Stimulated activated CD4-positive, alpha-beta T cell treated with anti-CD3 and anti-CD28 coated beads, Interleukin-12 subunit alpha, Interleukin-12 subunit beta, amount 100 ng/mL, for 48 hours (primary cell): ENCODE data around the gene CALML5.
"Not testable (repeated sequence)": the region's sequence is repeated elsewhere in the genome, so short reads cannot be mapped to it uniquely, and the experiment has no call there.

Experiments used
- DNase-seq, 3 donors: peaks; one replicate each; pipeline ENCODE4 v3.0.0-alpha.2; 2020; ENCODE audit warnings: low read depth in 2 of 3, low spot score in 1 of 3

CALML5 gene

GRCh38 chr10:5485948-5486852, 13.2 kb downstream of the CALML5 start:
- DNase-seq: no peak

GRCh38 chr10:5485290-5485689, 14.1 kb downstream of the CALML5 start:
- no peak for DNase-seq

GRCh38 chr10:5484205-5484604, 15.2 kb downstream of the CALML5 start:
- no peak for DNase-seq

GRCh38 chr10:5482016-5482415, 17.4 kb downstream of the CALML5 start:
- DNase-seq: no peak

GRCh38 chr10:5481121-5481520, 18.2 kb downstream of the CALML5 start:
- DNase-seq: no peak

GRCh38 chr10:5480162-5480941, 19.0 kb downstream of the CALML5 start:
- DNase-seq: no peak

- DNase-seq: no peak
Measured at GRCh38 chr10:5479481-5480161, 19.7 kb downstream of the CALML5 start.

GRCh38 chr10:5478694-5479305, 20.6 kb downstream of the CALML5 start:
- no peak for DNase-seq

GRCh38 chr10:5477948-5478693, 21.2 kb downstream of the CALML5 start:
- no peak for DNase-seq

GRCh38 chr10:5476918-5477525, 22.3 kb downstream of the CALML5 start:
- no peak for DNase-seq

- not testable (repeated sequence) for DNase-seq
Measured at GRCh38 chr10:5475974-5476807, 23.2 kb downstream of the CALML5 start.

- DNase-seq: not testable (repeated sequence)
Measured at GRCh38 chr10:5475088-5475487, 24.3 kb downstream of the CALML5 start.

GRCh38 chr10:5474642-5475041, 24.7 kb downstream of the CALML5 start:
- not testable (repeated sequence) for DNase-seq

GRCh38 chr10:5470062-5470751, 29.2 kb downstream of the CALML5 start:
- DNase-seq: no peak

GRCh38 chr10:5469353-5470061, 29.9 kb downstream of the CALML5 start:
- no peak for DNase-seq

GRCh38 chr10:5468262-5469106, 30.9 kb downstream of the CALML5 start:
- DNase-seq: no peak
